Breast epithelium (tissue), 3 donors: Measurements from ENCODE around the gene LILRA5.

Source experiments
- POLR2A ChIP-seq: fragments of 450-650 bp; IDR thresholded peaks from one replicate; pipeline ENCODE4 v1.6.1; 2016; ENCODE audit warnings: antibody characterized with exemption, mild to moderate bottlenecking, moderate library complexity
- TF ChIP-seq, protein P1 (sequence below), 3 donors: fragments of 450-650 bp; IDR thresholded peaks; one replicate each; pipeline ENCODE4 v1.5.1; 2016 to 2017; ENCODE audit warnings: antibody characterized with exemption in 3 of 3, mild to moderate bottlenecking in 3 of 3, moderate library complexity in 3 of 3

DNA sequence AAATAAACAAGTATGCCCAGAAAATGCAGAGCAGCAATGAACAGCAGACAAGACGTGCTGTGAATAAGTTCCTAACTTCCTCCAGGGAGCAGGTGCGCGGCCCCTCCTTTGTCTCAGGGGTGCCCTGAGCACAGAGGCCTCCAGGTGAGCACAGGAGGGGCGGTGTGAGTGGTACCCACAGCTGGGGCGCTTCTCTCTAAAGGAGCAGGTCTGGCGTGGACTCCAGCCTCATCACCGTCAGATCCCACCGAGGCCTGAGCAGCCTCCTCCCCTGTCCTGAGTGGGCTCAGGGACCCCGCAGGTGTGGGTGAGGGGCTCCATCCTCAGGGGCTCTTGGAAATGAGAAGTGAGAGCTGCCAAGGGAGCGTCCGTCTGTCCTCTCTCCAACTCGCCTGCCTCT, 3.2 kb downstream of the LILRA5 start:
- TF ChIP-seq, protein P1, sequence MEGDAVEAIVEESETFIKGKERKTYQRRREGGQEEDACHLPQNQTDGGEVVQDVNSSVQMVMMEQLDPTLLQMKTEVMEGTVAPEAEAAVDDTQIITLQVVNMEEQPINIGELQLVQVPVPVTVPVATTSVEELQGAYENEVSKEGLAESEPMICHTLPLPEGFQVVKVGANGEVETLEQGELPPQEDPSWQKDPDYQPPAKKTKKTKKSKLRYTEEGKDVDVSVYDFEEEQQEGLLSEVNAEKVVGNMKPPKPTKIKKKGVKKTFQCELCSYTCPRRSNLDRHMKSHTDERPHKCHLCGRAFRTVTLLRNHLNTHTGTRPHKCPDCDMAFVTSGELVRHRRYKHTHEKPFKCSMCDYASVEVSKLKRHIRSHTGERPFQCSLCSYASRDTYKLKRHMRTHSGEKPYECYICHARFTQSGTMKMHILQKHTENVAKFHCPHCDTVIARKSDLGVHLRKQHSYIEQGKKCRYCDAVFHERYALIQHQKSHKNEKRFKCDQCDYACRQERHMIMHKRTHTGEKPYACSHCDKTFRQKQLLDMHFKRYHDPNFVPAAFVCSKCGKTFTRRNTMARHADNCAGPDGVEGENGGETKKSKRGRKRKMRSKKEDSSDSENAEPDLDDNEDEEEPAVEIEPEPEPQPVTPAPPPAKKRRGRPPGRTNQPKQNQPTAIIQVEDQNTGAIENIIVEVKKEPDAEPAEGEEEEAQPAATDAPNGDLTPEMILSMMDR (IDR thresholded peaks at IDR 0.05), result no peak
- no peak for TF ChIP-seq POLR2A
